K562 (cell line): Measurements from ENCODE around the gene ADAMTS14. TPM values are rescaled to one million over a fixed set of nuclear protein-coding genes. Genes with fewer than 3 reads are reported as not detected.

Experiments
- BDP1 ChIP-seq: IDR thresholded peaks from 3 replicates; pipeline ENCODE4 v1.6.1; 2011; ENCODE audit not compliant: insufficient read length, insufficient read depth
- BRF1 ChIP-seq: IDR thresholded peaks from 3 replicates; pipeline ENCODE4 v1.6.1; 2011; ENCODE audit warnings: borderline replicate concordance, mild to moderate bottlenecking; ENCODE audit not compliant: insufficient read length; ENCODE audit errors: extremely low read depth
- CHD1 ChIP-seq: fragments of 200-600 bp; sonication (generic); IDR thresholded peaks from one replicate; pipeline ENCODE4 v1.6.1; 2012; ENCODE audit warnings: mild to moderate bottlenecking, moderate library complexity, low read length, inconsistent platforms
- ETV6 ChIP-seq, 3 experiments: fragments of 150-350 bp in 1 of 3; sonication (generic) in 1 of 3; formaldehyde crosslinking in 1 of 3; IDR thresholded peaks; 2 replicates each; pipeline versions ENCODE4 v1.6.1 to v1.8.0; 2014 to 2022; ENCODE audit warnings: borderline replicate concordance in 2 of 3, low read depth in 2 of 3, antibody characterized with exemption in 1 of 3, low read length in 1 of 3, mild to moderate bottlenecking in 1 of 3, missing genetic modification reagents in 1 of 3
- GTF2A2 ChIP-seq: IDR thresholded peaks from 2 replicates; pipeline ENCODE4 v1.6.1; 2016; ENCODE audit warnings: mild to moderate bottlenecking, missing genetic modification characterization, missing compliant biosample characterization
- GTF2E2 ChIP-seq: fragments of 200-800 bp; sonication (Bioruptor generic); IDR thresholded peaks from 2 replicates; pipeline ENCODE4 v1.6.1; 2016; ENCODE audit warnings: missing genetic modification characterization, missing compliant biosample characterization
- HDGF ChIP-seq: fragments of 450-650 bp; IDR thresholded peaks from 2 replicates; pipeline ENCODE4 v1.6.1; 2016
- HEY1 ChIP-seq: fragments of 250-450 bp; sonication (Bioruptor Pico); IDR thresholded peaks from 2 replicates; pipeline ENCODE4 v1.5.0; 2020; ENCODE audit warnings: mild to moderate bottlenecking, moderate library complexity, borderline replicate concordance
- KAT2B ChIP-seq: IDR thresholded peaks from one replicate; pipeline ENCODE4 v1.6.1; 2012; ENCODE audit warnings: low read depth, mild to moderate bottlenecking, control low read depth, inconsistent platforms, low read length, moderate library complexity
- KLF10 ChIP-seq: fragments of 250-450 bp; sonication (Bioruptor Pico); IDR thresholded peaks from 2 replicates; pipeline ENCODE4 v1.6.1; 2021; ENCODE audit warnings: matching md5 sums
- MAFK ChIP-seq: IDR thresholded peaks from 2 replicates; pipeline ENCODE4 v1.6.1; 2011; ENCODE audit warnings: low read length, improper control_type of control experiment
- MTF1 ChIP-seq: fragments of 250-450 bp; sonication (Bioruptor Pico); IDR thresholded peaks from 2 replicates; pipeline ENCODE4 v1.9.0; 2021; ENCODE audit warnings: moderate library complexity, mild to moderate bottlenecking, inconsistent platforms, borderline replicate concordance
- PTBP1 ChIP-seq: fragments of 200-400 bp; formaldehyde crosslinking; IDR thresholded peaks from 2 replicates; pipeline ENCODE4 v1.6.1; 2017; ENCODE audit warnings: low read depth, low read length
- RBBP5 ChIP-seq: fragments of 200-600 bp; sonication (generic); IDR thresholded peaks from 2 replicates; pipeline ENCODE4 v1.6.1; 2012; ENCODE audit warnings: borderline replicate concordance, mild to moderate bottlenecking, low read length, control low read depth, inconsistent platforms; ENCODE audit not compliant: insufficient read depth, poor library complexity, severe bottlenecking
- ZBTB8A ChIP-seq: fragments of 450-650 bp; IDR thresholded peaks from 2 replicates; pipeline ENCODE4 v1.6.1; 2018; ENCODE audit warnings: mild to moderate bottlenecking, moderate library complexity; ENCODE audit not compliant: partially characterized antibody
- ZFP36 ChIP-seq: fragments of 150-350 bp; IDR thresholded peaks from 2 replicates; pipeline ENCODE4 v1.6.1; 2018; ENCODE audit warnings: low read length, low read depth; ENCODE audit not compliant: partially characterized antibody
- ZNF143 ChIP-seq: sonication (generic); formaldehyde crosslinking; IDR thresholded peaks from 2 replicates; pipeline ENCODE4 v1.9.0; 2022; ENCODE audit warnings: mild to moderate bottlenecking, missing genetic modification reagents
- ZNF696 ChIP-seq: fragments of 250-450 bp; sonication (Bioruptor Pico); conservative IDR thresholded peaks from 2 replicates; pipeline ENCODE4 v1.4.0; 2020; ENCODE audit warnings: mild to moderate bottlenecking, moderate library complexity
- polyA plus RNA-seq, 8 experiments: library from polyadenylated mRNA; depleted of rRNA in 4 of 8; stranded (reverse) in 5 of 8; unstranded in 3 of 8; fragments of >200 nt; fragmentation: Nextera tagmentation in 2 of 8; fragmentation: Illumina TruSeq in 1 of 8; extraction: Ambion mirVana in 2 of 8; extraction: Trizol in 1 of 8; gene quantifications; 2 replicates each; pipeline versions ENCODE4 v1.2.1 to v1.2.3, GENCODE V29; 2011 to 2014; ENCODE audit warnings: inconsistent platforms in 1 of 8, missing spikeins in 1 of 8
- total RNA-seq, 7 experiments: library from RNA; depleted of rRNA in 6 of 7; stranded (reverse); fragments of >200 nt in 6 of 7; fragmentation: Illumina TruSeq in 2 of 7; extraction: Trizol in 2 of 7; gene quantifications; 2 replicates each; pipeline versions ENCODE4 v1.2.1 to v1.2.3, GENCODE V29; 2011 to 2021; ENCODE audit warnings: low replicate concordance in 1 of 7
- TF ChIP-seq, protein P1 (sequence below): fragments of 450-650 bp; IDR thresholded peaks from 2 replicates; pipeline ENCODE4 v1.6.1; 2016
- TF ChIP-seq, protein P2 (sequence below): fragments of 250-450 bp; sonication (Bioruptor Pico); IDR thresholded peaks from 2 replicates; pipeline ENCODE4 v1.8.0; 2021; ENCODE audit warnings: moderate library complexity, mild to moderate bottlenecking, inconsistent platforms
- TF ChIP-seq, protein P3 (sequence below): sonication (generic); formaldehyde crosslinking; IDR thresholded peaks from 2 replicates; pipeline ENCODE4 v1.4.0; 2020; ENCODE audit warnings: mild to moderate bottlenecking, missing genetic modification reagents
- TF ChIP-seq, protein P4 (sequence below), 2 experiments: fragments of 150-350 bp in 1 of 2; IDR thresholded peaks; 2 replicates each; pipeline ENCODE4 v1.6.1; 2012 to 2016; ENCODE audit warnings: low read depth in 2 of 2, low read length in 2 of 2, mild to moderate bottlenecking in 1 of 2, moderate library complexity in 1 of 2

ADAMTS14 gene
- total and polyA plus RNA-seq, 9 of the 15 experiments (the other 6 are each of a cell fraction or from before 2014, with no cell fraction given), result 0.04 to 37.4 (median 15.9) TPM

DNA sequence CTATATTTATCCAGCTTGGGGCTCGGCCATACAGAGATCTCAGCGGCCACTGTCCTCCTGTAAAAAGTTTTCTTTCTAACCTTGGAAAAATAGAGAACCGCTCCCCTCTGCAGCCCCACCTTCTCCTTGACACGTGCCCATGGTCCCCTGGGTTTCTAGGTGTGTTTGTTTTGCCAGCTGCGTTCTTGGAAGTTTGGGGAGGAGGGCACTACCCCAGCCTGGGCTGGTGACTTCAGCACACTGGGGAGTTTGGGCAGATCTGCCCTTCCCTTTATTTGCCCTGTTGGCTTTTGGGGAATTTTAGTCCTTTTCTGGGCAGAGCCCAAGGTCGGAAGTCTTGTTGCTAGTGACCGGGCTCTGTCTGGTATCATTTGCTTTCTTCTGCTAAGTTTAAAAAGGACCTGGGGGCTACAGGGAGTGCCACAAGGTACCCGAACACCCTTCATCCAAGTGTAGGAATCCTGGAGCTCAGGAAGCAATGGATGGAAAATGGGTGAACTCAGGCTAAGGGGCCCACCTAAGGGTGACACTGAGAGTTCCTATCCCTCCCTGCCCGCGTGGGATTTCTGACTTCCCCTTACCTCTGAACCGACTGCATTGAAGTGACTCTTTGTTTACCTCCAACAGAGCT is 1.7 kb downstream of the ADAMTS14 start (continued):
- TF ChIP-seq, protein P1, sequence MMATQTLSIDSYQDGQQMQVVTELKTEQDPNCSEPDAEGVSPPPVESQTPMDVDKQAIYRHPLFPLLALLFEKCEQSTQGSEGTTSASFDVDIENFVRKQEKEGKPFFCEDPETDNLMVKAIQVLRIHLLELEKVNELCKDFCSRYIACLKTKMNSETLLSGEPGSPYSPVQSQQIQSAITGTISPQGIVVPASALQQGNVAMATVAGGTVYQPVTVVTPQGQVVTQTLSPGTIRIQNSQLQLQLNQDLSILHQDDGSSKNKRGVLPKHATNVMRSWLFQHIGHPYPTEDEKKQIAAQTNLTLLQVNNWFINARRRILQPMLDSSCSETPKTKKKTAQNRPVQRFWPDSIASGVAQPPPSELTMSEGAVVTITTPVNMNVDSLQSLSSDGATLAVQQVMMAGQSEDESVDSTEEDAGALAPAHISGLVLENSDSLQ, result no peak
- TF ChIP-seq ZNF143 (CRISPR knock-in tag) (no peak), ETV6 (IDR thresholded peaks at IDR 0.05; ENCODE audit: borderline replicate concordance in 1 of 2, low read depth in 2 of 2, low read length in 1 of 2) (no peak), ETV6 (CRISPR knock-in tag; IDR thresholded peaks at IDR 0.05; ENCODE audit: borderline replicate concordance) (no peak), KLF10 (no peak), HDGF (no peak), ZNF696 (no peak), GTF2A2 (tag) (peak; percentile 49; the same call in 1 of the 2 replicates), BRF1 (no peak), GTF2E2 (no peak), HEY1 (CRISPR knock-in tag) (no peak), CHD1 (no peak), ZFP36 (no peak), MTF1 (no peak), KAT2B (no peak), MAFK (no peak), BDP1 (no peak), ZBTB8A (no peak), RBBP5 (no peak), PTBP1 (no peak)
- TF ChIP-seq, protein P2, sequence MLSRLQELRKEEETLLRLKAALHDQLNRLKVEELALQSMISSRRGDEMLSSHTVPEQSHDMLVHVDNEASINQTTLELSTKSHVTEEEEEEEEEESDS (CRISPR knock-in tag), result no peak
- TF ChIP-seq, protein P3, sequence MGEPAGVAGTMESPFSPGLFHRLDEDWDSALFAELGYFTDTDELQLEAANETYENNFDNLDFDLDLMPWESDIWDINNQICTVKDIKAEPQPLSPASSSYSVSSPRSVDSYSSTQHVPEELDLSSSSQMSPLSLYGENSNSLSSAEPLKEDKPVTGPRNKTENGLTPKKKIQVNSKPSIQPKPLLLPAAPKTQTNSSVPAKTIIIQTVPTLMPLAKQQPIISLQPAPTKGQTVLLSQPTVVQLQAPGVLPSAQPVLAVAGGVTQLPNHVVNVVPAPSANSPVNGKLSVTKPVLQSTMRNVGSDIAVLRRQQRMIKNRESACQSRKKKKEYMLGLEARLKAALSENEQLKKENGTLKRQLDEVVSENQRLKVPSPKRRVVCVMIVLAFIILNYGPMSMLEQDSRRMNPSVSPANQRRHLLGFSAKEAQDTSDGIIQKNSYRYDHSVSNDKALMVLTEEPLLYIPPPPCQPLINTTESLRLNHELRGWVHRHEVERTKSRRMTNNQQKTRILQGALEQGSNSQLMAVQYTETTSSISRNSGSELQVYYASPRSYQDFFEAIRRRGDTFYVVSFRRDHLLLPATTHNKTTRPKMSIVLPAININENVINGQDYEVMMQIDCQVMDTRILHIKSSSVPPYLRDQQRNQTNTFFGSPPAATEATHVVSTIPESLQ, result no peak
- TF ChIP-seq, protein P4, sequence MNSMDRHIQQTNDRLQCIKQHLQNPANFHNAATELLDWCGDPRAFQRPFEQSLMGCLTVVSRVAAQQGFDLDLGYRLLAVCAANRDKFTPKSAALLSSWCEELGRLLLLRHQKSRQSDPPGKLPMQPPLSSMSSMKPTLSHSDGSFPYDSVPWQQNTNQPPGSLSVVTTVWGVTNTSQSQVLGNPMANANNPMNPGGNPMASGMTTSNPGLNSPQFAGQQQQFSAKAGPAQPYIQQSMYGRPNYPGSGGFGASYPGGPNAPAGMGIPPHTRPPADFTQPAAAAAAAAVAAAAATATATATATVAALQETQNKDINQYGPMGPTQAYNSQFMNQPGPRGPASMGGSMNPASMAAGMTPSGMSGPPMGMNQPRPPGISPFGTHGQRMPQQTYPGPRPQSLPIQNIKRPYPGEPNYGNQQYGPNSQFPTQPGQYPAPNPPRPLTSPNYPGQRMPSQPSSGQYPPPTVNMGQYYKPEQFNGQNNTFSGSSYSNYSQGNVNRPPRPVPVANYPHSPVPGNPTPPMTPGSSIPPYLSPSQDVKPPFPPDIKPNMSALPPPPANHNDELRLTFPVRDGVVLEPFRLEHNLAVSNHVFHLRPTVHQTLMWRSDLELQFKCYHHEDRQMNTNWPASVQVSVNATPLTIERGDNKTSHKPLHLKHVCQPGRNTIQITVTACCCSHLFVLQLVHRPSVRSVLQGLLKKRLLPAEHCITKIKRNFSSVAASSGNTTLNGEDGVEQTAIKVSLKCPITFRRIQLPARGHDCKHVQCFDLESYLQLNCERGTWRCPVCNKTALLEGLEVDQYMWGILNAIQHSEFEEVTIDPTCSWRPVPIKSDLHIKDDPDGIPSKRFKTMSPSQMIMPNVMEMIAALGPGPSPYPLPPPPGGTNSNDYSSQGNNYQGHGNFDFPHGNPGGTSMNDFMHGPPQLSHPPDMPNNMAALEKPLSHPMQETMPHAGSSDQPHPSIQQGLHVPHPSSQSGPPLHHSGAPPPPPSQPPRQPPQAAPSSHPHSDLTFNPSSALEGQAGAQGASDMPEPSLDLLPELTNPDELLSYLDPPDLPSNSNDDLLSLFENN (IDR thresholded peaks at IDR 0.05; ENCODE audit: low read depth in 2 of 2, low read length in 2 of 2), result no peak
